Measurements from ENCODE around the gene TSG101.

Gene TSG101

DNA sequence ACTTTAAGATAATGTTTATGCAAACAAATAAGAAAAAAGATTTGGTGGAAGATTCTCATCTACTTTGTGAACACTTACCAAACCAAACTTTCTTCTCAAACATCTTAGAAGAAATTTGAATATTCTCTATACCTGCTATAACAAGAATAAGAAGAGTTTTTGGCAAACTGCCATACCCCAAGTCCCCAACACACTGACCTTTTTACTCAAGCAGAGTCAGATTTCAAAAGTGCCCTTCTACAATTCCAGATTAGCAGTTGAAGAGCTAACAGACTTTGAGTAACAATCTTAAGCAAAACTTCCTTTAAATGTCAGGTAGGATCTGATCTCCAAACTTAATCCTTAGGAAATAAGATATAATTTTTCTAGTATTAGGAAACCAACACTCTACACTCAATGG, 33.9 kb downstream of the TSG101 start:
- no peak for DNase-seq

DNA sequence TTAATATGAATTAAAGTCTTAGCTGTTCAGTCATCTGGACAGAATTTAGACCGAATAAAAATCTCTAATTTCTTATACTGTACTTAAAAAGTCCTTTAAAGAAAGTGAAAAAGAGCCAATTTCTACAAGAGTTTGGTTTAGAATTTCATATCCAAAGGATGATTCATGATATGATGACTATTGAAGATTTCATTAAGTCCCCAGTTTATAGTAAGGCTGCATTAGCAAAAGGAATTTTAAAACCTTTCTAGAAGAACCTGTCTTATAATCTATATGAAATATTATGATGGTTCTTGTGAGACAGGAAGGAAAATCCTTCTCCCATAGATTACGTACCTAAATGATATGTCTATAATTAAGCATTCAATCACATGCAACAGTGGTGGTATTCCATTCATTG, 34.8 kb downstream of the TSG101 start:
- DNase-seq: no peak

DNA sequence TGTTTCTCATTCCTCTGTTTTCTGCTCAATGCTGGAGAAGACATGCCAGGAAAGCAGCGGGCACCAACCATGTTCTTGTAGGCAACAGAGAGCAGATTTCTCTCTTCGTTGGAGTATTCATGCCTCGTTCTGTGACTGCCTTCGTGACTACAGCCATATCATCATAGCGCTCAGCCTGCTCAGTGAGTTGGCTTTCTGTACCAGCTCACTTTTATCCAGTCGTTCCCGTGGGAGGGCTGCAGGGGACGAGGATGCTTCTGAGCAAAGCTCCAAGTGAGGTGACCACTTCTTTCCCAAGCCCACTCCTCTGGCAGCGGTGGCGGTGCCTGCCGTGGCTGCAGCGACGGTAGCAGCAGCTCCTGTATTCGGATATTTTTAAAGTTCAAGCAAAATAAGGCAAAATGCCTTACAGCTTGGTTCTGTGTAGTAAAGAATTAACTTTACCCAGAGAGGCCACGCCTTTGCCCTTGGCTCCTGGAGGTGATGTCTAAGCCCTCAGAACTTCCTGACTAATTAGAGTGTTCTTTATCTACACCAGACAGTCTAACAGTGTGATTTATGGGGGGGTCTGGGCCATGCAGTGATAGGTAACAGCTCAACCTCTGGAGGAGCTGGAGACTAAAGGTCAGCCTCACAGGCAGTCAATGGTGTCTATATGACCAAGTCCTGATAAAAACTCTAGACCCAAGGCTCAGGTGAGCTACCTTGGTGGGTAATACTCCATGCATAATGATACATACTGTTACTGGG, 35.8 kb downstream of the TSG101 start:
- no peak for DNase-seq

DNA sequence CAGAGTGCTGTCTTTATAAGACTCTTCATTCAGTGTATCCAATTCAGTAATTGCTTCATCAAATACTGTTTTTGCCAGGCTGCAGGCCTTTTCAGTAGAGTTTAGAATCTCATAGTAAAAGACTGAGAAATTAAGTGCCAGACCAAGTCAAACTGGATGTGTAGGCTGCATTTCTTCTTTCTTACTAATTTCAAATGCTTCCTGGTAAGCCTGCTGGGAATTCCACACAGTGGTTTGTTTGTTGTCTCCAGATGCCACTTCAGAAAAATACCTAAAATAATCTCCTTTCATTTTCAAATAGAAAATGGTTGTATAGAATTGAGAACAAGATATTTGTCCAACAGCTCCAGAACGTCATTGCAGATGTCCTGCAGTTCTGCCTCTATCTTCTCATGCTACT, 36.4 kb downstream of the TSG101 start:
- DNase-seq: no peak

GRCh38 chr11:18485913-18486528, 40.7 kb downstream of the TSG101 start:
- no peak for DNase-seq

DNA sequence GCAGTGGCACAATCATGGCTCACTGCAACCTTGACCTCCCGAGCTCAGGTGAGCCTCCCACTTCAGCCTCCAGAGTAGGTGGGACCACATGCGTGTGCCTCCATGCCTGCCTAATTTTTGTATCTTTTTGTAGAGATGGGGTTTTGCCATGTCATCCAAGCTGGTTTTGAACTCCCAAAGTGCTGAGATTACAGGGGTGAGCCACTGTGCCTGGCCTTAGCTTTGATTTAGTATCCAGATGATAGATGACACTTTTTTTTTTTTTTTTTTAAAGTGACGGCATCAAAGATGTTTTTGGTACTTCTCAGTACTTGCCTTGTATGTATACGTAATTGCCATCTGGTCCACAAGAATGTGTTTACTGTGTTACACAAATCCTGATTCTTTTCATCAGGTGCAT, 47.7 kb downstream of the TSG101 start:
- no peak for DNase-seq

GRCh38 chr11:18472587-18472986, 54.2 kb downstream of the TSG101 start:
- DNase-seq: no peak

DNA sequence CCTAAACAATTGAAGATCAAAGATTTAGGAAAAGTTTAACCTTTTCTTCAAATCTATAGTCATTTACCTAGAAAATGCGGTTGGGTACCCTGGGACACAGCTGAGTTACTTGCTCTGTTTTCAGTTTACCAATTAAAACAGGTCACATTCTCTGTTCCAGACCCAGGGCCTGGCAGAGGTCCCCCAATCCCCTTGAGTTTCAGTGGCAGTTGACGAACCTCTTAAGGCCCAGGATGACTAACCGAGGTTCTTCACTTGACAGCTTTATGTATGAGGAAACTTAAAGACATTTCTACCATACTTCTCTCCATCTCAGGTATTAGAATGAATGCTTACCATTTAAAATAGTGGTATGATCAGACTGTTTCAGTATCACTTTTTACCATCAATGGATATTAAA, 54.7 kb downstream of the TSG101 start:
- DNase-seq: no peak

GRCh38 chr11:18468961-18469360, 57.8 kb downstream of the TSG101 start:
- DNase-seq: no peak

- no peak for DNase-seq
Observed at GRCh38 chr11:18468059-18468458, 58.7 kb downstream of the TSG101 start.

GRCh38 chr11:18466402-18466801, 60.3 kb downstream of the TSG101 start:
- DNase-seq: no peak

GRCh38 chr11:18463439-18463838, 63.3 kb downstream of the TSG101 start:
- DNase-seq: no peak

DNA sequence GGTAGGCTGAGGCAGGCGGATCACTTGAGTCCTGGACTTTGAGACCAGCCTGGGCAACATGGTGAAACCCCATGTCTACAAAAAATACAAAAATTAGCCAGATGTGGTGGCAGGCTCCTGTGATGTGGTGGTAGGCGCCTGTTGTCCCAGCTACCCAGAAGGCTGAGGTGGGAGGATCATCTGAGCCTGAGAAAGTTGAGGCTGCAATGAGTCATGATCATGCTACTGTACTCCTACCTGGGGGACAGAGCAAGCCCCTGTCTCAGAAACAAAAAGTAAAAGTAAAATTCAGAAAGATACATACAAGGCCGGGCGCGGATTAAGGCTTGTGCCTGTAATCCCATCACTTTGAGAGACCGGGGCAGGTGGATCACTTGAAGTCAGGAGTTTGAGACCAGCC, 64.8 kb downstream of the TSG101 start:
- DNase-seq: no peak

GRCh38 chr11:18459634-18460033, 67.1 kb downstream of the TSG101 start:
- no peak for DNase-seq

DNA sequence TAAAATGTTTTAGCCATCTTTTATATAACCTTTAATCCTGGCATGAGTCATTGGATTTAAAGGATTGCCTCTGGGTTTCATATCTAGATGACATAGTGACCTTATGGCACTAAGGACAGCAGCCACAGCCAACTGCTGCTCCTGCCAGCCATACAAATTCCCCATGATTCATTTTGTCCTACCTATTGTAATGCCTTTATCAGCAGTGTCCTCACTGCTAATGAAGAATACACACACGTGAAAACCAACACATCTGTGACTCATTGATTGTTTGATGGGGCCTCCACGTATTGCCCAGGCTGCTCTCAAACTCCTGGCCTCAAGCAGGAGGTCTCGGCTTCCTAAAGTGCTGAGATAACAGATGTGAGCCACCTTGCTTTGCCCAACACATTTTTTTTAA, 69.3 kb downstream of the TSG101 start:
- no peak for DNase-seq

DNA sequence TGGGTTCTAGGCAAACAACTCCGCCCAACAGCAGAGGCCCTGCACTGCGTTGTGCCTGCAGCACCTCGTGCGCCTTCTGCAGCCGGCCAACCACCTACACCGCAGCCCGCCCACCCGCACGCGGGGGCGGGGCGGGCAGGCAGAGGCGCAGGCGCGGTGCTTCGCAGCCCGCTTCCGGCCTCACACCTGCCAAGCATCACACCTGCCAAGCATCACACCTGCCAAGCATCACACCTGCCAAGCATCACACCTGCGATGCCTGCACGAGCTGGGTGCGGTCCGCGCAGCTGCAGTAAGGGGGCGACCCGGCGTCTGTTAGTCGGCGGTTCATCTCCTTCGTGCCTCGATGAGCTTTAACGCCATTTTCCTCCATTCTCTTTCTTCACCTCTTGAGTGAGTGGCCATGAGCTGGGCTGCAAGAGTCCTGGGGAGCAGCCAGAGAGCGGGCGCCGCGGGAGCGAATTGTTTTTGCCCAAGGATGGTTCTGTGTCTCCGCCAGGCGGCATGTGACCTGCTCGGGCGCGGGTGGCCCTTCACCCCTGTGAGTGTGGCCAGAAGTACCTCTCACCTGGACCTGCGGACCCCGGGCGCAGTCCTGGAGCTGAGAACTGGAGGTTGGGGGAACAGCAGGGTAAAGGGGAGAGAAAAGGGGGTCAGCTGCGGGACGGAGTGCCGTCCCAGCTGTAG, 70.9 kb downstream of the TSG101 start, which contains the start of gene LDHAL6A:
Gene LDHAL6A (plus strand): TSS at position 171 of the 687 bp plus-strand sequence. CDS start 825 bp downstream, outside the sequence.
- DNase-seq: no peak

GRCh38 chr11:18452927-18453326, 73.8 kb downstream of the TSG101 start:
- no peak for DNase-seq

DNA sequence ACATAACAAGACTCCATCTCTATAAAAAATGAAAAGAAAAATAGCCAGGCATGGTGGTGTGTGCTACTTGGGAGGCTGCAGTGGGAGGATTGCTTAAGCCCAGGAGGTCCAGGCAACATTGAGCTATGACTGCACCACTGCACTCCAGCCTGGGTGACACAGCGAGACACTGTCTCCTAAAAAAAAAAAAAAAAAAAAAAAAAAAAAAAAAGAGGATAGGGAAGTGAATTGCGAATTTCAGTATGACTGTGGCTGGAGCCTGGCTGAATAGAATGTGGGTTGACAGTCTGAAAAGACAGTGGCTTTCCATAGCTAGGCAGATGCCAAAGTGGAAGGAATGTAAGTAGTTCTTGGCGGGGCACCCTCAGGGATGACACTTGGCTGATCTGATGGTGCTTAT, 77.5 kb downstream of the TSG101 start:
- no peak for DNase-seq

GRCh38 chr11:18438691-18439090, 88.1 kb downstream of the TSG101 start:
- no peak for DNase-seq
